ENCODE data around the gene ZDHHC1. TPM values are rescaled to one million over a fixed set of nuclear protein-coding genes. Genes with fewer than 3 reads are reported as not detected.

The ZDHHC1 gene
- total RNA-seq, 3 donors from 2014 or later, result 9.2 to 12.3 (median 10.0) TPM

GRCh38 chr16:67462279-67462655 lies 46.0 kb upstream of the ZDHHC1 start:
- Histone ChIP-seq H3K36me3 (ENCODE audit: low read depth) (no peaks in the 10 kb centered on the region), H3K4me3 (peak overlapping the region; percentile 3), H3K4me1 (ENCODE audit: low read depth) (peaks cover 81% of the 10 kb centered on the region), H3K9me3 (no peaks in the 10 kb centered on the region)
- intact Hi-C loops (cut with DNase I, micrococcal nuclease), result loop anchor here in 1 of 2 donors (5.0 kb wide), 1 partner anchor 35 kb away; no protein-coding TSS in a partner anchor
- DNase-seq (no peak), ATAC-seq (no peak)
- no peak for TF ChIP-seq CTCF (IDR thresholded peaks at IDR 0.05)

GRCh38 chr16:67461600-67462278 lies 45.5 kb upstream of the ZDHHC1 start:
- peak overlapping the region; percentile 3 for H3K4me3 ChIP-seq
- peaks cover 86% of the 10 kb centered on the region for H3K4me1 ChIP-seq (ENCODE audit: low read depth)
- TF ChIP-seq CTCF (IDR thresholded peaks at IDR 0.05), result no peak
- H3K9me3 ChIP-seq, result no peaks in the 10 kb centered on the region
- H3K36me3 ChIP-seq (ENCODE audit: low read depth), result no peaks in the 10 kb centered on the region
- intact Hi-C loops (cut with DNase I, micrococcal nuclease), result loop anchor here in 1 of 2 donors (5.0 kb wide), 1 partner anchor 34 kb away; no protein-coding TSS in a partner anchor
- ATAC-seq, result peak; percentile 70
- DNase-seq, result peak; percentile 92 to 95 (median 93)

GRCh38 chr16:67460961-67461360 lies 44.7 kb upstream of the ZDHHC1 start:
- intact Hi-C loops (cut with DNase I, micrococcal nuclease), result loop anchor here in 1 of 2 donors (5.0 kb wide), 1 partner anchor 34 kb away; no protein-coding TSS in a partner anchor
- Histone ChIP-seq H3K9me3 (no peaks in the 10 kb centered on the region), H3K4me1 (ENCODE audit: low read depth) (peaks cover 94% of the 10 kb centered on the region), H3K4me3 (no peak overlapping the region), H3K36me3 (ENCODE audit: low read depth) (no peaks in the 10 kb centered on the region)
- ATAC-seq (no peak), DNase-seq (peak; percentile 15 to 29 (median 19))
- no peak for TF ChIP-seq CTCF (IDR thresholded peaks at IDR 0.05)

GRCh38 chr16:67460168-67460567 lies 43.9 kb upstream of the ZDHHC1 start:
- Histone ChIP-seq H3K4me3 (no peak overlapping the region), H3K36me3 (ENCODE audit: low read depth) (no peaks in the 10 kb centered on the region), H3K4me1 (ENCODE audit: low read depth) (peaks cover 90% of the 10 kb centered on the region), H3K9me3 (no peaks in the 10 kb centered on the region)
- DNase-seq, result peak; percentile 64 to 74 (median 65)
- intact Hi-C loops (cut with DNase I, micrococcal nuclease), result loop anchor here in 1 of 2 donors (5.0 kb wide), 1 partner anchor 33 kb away; no protein-coding TSS in a partner anchor
- ATAC-seq, result peak; percentile 14
- no peak for TF ChIP-seq CTCF (IDR thresholded peaks at IDR 0.05)

GRCh38 chr16:67459861-67460150 lies 43.5 kb upstream of the ZDHHC1 start:
- no peak for ATAC-seq
- H3K36me3 ChIP-seq (ENCODE audit: low read depth), result no peaks in the 10 kb centered on the region

More at GRCh38 chr16:67459861-67460150, 43.5 kb upstream of the ZDHHC1 start:
- DNase-seq, result no peak
- Histone ChIP-seq H3K9me3 (no peaks in the 10 kb centered on the region), H3K4me3 (no peak overlapping the region), H3K4me1 (ENCODE audit: low read depth) (peaks cover 87% of the 10 kb centered on the region)
- intact Hi-C loops (cut with DNase I, micrococcal nuclease), result loop anchor here in 1 of 2 donors (5.0 kb wide), 1 partner anchor 33 kb away; no protein-coding TSS in a partner anchor
- TF ChIP-seq CTCF (IDR thresholded peaks at IDR 0.05), result no peak

Data from mucosa of descending colon (tissue), 3 donors.